T47D (cell line): ENCODE measurements around the gene ATG5.
A peak's percentile ranks its signal among the peaks of the same experiment; 100 is the strongest.

Experiments used
- DNase-seq, 2 experiments: peaks; one replicate each; pipeline versions ENCODE4 v3.0.0 to v3.0.0-alpha.2; 2011 to 2012; ENCODE audit warnings: low read depth in 1 of 2, low spot score in 1 of 2
- JUND ChIP-seq: IDR thresholded peaks from 2 replicates; pipeline ENCODE4 v1.6.1; 2012; ENCODE audit warnings: low read depth
- in situ Hi-C: cut with HindIII; loops from 2 replicates; pipeline ENCODE4 v1.10.0; 2016; ENCODE audit warnings: low sequenced_read_pairs, low pct_unique_long_range_greater_than_20kb

Gene ATG5

GRCh38 chr6:106186714-106187113 is 138.8 kb downstream of the ATG5 start:
- in situ Hi-C loops = no loop called here
- TF ChIP-seq JUND = no peak
- DNase-seq = no peak

GRCh38 chr6:106186172-106186571 is 139.4 kb downstream of the ATG5 start:
- in situ Hi-C loops = no loop called here
- TF ChIP-seq JUND = no peak
- no peak for DNase-seq

- TF ChIP-seq JUND = no peak
- in situ Hi-C loops = no loop called here
- no peak for DNase-seq
These were observed 139.9 kb downstream of the ATG5 start for GRCh38 chr6:106185615-106186014.

DNA sequence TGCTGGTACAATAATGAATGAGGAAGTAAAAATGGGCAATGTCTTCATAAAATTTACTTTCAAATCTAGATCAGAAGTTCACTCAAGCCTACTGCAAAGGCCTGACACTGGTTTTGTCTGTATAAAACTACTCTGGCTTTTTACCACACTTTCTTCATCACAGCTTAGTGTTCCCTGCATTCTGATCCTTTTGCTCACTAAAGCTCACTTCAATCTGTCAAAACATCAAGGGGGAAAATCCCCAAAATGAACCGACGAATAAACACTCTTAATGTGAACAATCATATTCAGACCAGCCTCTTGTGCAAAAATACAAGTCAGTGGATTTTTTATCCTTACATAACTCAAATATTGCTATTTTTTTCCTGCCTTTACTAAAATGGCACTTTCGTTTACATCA is 140.9 kb downstream of the ATG5 start:
- DNase-seq = no peak
- in situ Hi-C loops = no loop called here
- TF ChIP-seq JUND = no peak

DNA sequence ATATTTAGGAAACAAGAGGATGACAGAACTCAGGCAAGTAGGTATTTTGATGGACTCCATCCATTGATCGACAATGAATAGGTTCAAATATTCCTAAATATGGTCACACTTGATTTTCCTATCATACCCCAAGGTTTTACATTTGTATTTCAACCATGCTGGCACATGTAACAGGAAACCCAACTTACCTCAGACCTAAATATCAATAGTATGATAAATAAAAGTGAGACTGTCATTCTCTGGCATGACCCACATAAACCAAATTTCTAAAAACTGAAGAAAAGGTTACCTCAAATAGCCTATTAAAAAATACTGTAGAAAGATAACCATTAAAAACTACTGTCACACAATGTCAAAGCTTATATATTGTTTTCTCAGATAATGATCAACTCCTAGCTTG is 142.1 kb downstream of the ATG5 start:
- TF ChIP-seq JUND = no peak
- in situ Hi-C loops = no loop called here
- DNase-seq = no peak

GRCh38 chr6:106182455-106182854 is 143.1 kb downstream of the ATG5 start:
- in situ Hi-C loops = no loop called here
- DNase-seq = no peak
- no peak for TF ChIP-seq JUND

- in situ Hi-C loops = no loop called here
- TF ChIP-seq JUND = no peak
- DNase-seq = peak in 1 of 2 experiments; percentile 18
These were observed 143.7 kb downstream of the ATG5 start for GRCh38 chr6:106181664-106182418.

DNA sequence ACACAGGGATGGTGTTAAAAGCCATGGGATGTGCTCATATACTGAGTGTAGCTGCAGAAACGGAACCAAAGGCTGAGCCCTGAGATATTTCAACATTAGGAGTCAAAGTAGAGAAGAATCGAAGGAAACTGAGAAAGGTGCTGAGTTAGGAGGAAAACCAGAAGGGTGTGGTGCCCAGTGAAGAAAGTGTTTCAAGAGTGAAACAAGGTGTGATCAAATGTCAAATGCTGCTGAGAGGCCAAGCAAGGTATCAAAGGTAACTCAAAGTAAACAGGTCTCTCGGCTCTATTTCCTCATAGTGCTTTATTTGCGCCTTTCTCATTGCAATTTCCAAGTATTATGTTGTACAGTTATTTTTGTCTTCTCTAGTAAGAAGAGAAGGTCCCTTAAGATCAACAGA is 145.4 kb downstream of the ATG5 start:
- no peak for TF ChIP-seq JUND
- no peak for DNase-seq
- in situ Hi-C loops = no loop called here

DNA sequence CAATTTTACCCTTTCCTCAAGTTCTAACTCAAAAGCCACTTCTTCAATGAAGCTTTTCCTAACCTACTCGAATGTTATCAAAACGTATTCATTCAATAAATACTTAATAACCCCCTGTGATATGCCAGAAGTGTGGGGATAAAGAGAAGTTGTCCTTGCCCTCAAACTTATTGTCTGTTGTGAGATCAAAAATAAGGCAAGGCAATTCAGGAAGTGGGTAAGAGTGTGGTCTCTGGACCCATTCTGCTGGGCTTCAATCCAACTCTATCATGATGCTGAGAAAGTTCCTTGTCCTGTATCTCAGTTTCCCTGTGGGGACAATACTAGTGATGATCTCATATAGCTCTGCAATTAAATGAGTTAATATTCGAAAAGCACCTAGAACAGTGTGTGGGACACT is 146.7 kb downstream of the ATG5 start:
- in situ Hi-C loops = no loop called here
- DNase-seq = no peak
- TF ChIP-seq JUND = no peak

DNA sequence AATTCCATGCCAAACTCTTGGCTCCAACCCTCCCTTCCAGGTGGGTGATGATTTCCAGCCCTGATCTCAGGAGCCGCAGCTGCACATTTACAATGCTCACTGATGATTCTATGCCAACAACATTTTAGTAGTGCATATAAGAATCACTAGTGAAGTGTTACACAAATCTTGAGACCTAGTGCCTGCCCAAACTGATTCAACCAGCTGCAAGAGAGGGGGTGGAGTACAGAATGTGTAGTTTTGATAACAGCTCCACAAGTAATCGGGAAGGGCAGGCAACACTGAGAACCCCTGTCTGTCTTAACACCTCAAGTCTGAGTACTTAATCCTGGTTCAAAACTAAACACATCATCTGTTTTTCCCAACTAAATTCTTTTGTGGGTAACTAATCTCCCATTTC is 147.8 kb downstream of the ATG5 start:
- in situ Hi-C loops = no loop called here
- DNase-seq = no peak
- no peak for TF ChIP-seq JUND

- in situ Hi-C loops = no loop called here
- TF ChIP-seq JUND = no peak
- no peak for DNase-seq
These were observed 152.3 kb downstream of the ATG5 start for GRCh38 chr6:106173124-106173879.

- in situ Hi-C loops = no loop called here
- TF ChIP-seq JUND = no peak
- DNase-seq = no peak
These were observed 155.3 kb downstream of the ATG5 start for GRCh38 chr6:106170030-106170791.

DNA sequence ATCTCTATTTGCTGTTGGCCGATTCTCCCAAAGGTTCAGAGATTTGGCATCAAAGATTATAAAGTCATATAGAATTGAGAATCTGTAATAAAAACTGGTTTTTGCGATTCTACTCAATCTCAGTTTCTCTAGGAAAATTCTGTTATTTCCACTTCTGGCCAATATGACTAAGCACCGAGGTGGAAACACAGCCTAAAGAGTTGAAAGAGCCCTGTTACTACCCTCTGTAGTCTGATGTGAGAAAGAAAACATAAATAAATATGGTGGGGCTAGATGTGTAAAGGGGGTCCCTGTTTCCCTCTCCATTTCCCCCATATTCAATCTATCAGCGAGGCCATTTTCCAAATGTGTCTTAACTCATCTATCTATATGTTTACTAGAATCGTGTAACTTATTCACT is 156.0 kb downstream of the ATG5 start:
- DNase-seq = no peak
- in situ Hi-C loops = no loop called here
- TF ChIP-seq JUND = no peak
